Measurements from ENCODE around the gene S100PBP.

DNA sequence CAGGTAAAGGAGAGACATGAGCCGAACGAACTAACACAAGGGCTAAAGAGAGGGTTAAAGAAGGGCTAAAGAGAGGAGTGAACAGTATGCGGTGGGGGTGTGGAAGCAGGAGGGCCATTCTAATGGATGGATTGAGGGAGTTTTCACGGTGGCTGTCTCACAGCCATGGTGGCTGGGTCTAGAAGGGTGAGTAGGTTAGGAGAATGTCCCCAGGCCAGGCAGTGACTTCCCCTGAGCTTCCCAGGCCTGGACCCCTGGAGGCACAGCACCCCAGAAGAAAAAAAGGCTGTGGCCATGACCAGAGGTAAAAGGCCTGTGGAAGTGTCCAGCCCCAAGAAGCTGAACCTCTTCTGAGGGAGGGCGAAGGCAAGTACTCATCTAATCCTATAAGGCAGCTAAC lies 49.7 kb downstream of the S100PBP start:
- no peak for TF ChIP-seq MTF1 (CRISPR knock-in tag; IDR thresholded peaks at IDR 0.05)
- no peak for TF ChIP-seq POLR2A (IDR thresholded peaks at IDR 0.05; ENCODE audit: insufficient read depth in 1 of 2, low read depth in 2 of 2, low read length in 2 of 2)
- TF ChIP-seq PHB2 (IDR thresholded peaks at IDR 0.05; ENCODE audit: partially characterized antibody): no peak
- TF ChIP-seq HNRNPLL (IDR thresholded peaks at IDR 0.05; ENCODE audit: low read depth, low read length, poor library complexity, severe bottlenecking): no peak
- TF ChIP-seq HCFC1 (IDR thresholded peaks at IDR 0.05; ENCODE audit: low read depth, low read length): no peak
- no peak for TF ChIP-seq POLR2AphosphoS5 (IDR thresholded peaks at IDR 0.05; ENCODE audit: low read depth, low read length)
- TF ChIP-seq SIN3A (IDR thresholded peaks at IDR 0.05; ENCODE audit: borderline replicate concordance, low read depth, low read length): no peak
- no peak for TF ChIP-seq ZNF75D (CRISPR knock-in tag; IDR thresholded peaks at IDR 0.05; ENCODE audit: borderline replicate concordance)
- TF ChIP-seq CSRNP1 (CRISPR knock-in tag; IDR thresholded peaks at IDR 0.05): no peak
- TF ChIP-seq SUZ12 (IDR thresholded peaks at IDR 0.05; ENCODE audit: low read depth, low read length): no peak
- TF ChIP-seq REXO4 (CRISPR knock-in tag; IDR thresholded peaks at IDR 0.05; ENCODE audit: borderline replicate concordance): no peak
- no peak for TF ChIP-seq KLF9 (CRISPR knock-in tag; IDR thresholded peaks at IDR 0.05; ENCODE audit: low read depth)
- TF ChIP-seq DPF2 (CRISPR knock-in tag; IDR thresholded peaks at IDR 0.05; ENCODE audit: borderline replicate concordance, low read depth): no peak
